HG02870 (cell line): Measurements from ENCODE around the gene KIFAP3.
"Not testable (repeated sequence)": the region's sequence is repeated elsewhere in the genome, so short reads cannot be mapped to it uniquely, and the experiment has no call there.

Source experiments
- ATAC-seq: cut with Tn5 transposase; IDR thresholded peaks from one replicate; pipeline ENCODE4 v1.9.1; 2021; ENCODE audit warnings: mild to moderate bottlenecking, moderate library complexity; ENCODE audit not compliant: unreplicated experiment

KIFAP3 gene

GRCh38 chr1:169925505-169926482 lies 148.7 kb downstream of the KIFAP3 start:
- ATAC-seq = peak; percentile 78

- ATAC-seq = no peak
Measured at GRCh38 chr1:169924829-169925228, 149.7 kb downstream of the KIFAP3 start.

GRCh38 chr1:169924063-169924462 lies 150.4 kb downstream of the KIFAP3 start:
- ATAC-seq = no peak

DNA sequence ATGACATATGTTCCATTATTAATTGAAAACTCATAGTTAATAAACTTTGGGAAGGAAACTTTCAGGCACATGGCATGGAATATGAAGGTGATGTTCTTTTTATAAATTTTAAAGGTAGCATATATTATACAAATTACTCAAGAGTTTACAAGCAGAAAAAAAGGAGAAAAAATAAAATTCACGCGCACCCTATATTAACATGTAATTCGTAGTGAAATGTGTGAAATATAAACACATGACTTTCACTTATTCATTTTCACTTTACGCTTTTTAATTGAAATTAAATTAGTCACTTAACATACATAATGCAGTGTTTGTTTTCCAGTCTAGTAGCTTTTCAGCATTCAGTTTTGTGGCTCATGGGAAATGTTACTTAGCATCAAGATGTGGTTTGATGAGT lies 153.4 kb downstream of the KIFAP3 start:
- ATAC-seq = no peak

DNA sequence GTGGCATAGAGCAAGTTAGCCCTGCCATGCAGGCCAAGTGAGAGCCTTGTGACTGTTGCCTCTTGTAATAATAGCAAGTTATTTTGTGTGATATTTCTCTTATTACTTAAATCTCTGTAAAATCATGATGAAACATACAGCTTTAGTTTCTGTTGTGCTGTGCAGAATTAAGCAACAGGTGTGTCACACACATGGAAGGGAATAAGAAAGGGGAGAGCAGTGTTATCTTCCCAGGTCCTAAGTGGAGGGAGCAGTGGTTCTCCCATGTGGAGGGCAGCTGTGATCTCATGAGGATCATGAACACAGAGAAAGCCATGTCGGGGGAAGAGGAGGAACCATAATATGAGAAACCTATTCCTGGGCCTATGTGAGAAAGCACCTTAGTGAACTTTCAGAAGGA lies 155.6 kb downstream of the KIFAP3 start:
- ATAC-seq = no peak

DNA sequence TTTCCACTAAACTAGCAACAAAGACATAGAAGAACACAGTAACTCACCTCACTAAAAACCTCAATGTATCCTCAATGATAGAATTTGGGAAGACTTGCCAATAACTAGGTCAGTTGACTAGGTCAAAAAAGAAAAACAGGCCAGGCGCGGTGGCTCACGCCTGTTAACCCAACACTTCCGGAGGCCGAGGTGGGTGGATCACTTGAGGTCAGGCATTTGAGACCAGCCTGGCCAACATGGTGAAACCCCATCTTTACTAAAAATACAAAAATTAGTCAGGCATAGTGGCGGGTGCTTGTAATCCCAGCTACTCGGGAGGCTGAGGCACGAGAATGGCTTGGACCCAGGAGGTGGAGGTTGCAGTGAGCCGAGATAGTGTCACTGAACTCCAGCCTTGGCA lies 156.3 kb downstream of the KIFAP3 start:
- not testable (repeated sequence) for ATAC-seq

DNA sequence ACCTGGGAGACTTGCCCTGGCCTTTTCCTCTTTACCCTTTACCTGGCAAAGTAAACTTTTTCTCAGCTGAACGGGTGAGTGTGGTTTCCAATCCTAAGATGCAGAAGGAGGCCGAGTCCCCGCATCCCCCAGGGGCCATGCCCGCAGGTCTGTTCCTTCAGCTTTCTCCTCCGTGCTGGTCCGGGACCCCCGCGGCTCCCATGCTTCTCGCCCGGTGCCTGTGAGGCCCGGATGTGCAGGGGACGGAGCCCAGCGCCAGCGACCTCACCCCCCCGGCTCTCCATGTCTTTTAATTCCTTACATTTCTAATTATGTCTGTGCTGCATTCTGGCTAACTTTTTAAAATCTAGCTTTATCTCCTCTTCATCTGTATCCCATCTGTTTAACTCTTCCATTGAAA lies 159.3 kb downstream of the KIFAP3 start:
- ATAC-seq = no peak

- no peak for ATAC-seq
Measured at GRCh38 chr1:169914531-169914930, 160.0 kb downstream of the KIFAP3 start.

DNA sequence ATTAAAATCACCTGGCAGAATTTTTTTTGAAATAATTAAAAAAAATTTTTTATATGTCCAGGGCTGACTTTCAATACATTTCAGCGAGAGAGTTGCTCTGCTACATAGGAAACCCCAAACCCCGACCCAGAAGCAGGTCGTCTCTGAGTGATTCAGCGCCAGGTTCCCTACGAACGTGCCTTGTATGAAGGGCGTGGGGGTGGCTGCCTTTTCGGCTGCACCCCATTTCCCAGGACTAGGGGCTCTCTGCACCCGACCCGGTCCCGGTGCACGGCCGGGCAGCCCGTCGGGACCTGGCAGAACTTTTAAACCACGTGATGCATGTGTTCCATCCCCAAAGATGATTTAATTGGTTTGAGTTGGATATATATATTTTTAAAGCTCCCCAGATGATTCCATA lies 165.0 kb downstream of the KIFAP3 start:
- no peak for ATAC-seq

GRCh38 chr1:169906938-169907337 lies 167.6 kb downstream of the KIFAP3 start:
- ATAC-seq = no peak

- ATAC-seq = peak; percentile 44
Measured at GRCh38 chr1:169904834-169905233, 169.7 kb downstream of the KIFAP3 start.

GRCh38 chr1:169902751-169903150 lies 171.7 kb downstream of the KIFAP3 start:
- no peak for ATAC-seq

DNA sequence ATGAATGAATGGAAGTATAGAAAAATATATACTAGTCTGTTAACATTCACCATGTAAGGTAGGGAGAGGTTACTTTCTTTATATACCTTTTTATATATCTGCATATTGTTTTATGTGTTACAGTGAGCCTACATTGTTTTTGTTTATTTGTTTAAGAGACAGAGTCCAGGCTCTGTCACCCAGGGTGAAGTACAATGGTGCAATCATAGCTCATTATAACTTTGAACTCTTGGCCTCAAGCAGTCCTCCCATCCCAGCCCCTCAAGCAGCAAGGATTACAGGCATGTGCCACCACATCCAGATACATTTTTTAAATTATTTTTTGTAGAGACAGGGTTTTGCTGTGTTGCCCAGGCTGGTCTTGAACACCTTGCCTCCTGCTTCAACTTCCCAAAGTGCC lies 173.4 kb downstream of the KIFAP3 start:
- no peak for ATAC-seq

DNA sequence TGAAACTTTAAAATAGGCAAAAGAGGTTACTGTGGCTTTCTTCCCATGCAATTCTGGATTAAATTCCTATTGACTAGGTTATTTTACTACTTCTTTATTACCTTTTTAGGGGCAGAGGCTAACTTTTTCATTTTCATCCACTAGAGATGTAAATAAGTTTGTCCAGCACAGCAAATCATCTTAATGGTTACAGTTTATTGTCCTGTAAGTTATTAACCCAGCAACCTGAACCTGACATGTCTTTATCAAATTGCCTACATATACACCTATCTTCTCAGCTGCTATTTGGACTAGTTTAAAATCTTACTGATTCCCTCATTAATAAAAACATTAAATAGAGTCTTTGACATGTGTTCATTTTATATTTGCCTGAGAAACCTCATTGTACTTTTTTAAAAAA lies 173.9 kb downstream of the KIFAP3 start:
- ATAC-seq = no peak

GRCh38 chr1:169899519-169900217 lies 174.8 kb downstream of the KIFAP3 start:
- ATAC-seq = no peak

GRCh38 chr1:169896013-169896412 lies 178.5 kb downstream of the KIFAP3 start:
- ATAC-seq = peak; percentile 18

GRCh38 chr1:169894424-169895145 lies 179.9 kb downstream of the KIFAP3 start:
- no peak for ATAC-seq

- peak; percentile 82 for ATAC-seq
Measured at GRCh38 chr1:169893645-169894423, 180.7 kb downstream of the KIFAP3 start, which contains the start of gene SCYL3. SCYL3 (minus strand) TSS chr1:169893896; CDS start chr1:169888840, 5,056 bp downstream.

DNA sequence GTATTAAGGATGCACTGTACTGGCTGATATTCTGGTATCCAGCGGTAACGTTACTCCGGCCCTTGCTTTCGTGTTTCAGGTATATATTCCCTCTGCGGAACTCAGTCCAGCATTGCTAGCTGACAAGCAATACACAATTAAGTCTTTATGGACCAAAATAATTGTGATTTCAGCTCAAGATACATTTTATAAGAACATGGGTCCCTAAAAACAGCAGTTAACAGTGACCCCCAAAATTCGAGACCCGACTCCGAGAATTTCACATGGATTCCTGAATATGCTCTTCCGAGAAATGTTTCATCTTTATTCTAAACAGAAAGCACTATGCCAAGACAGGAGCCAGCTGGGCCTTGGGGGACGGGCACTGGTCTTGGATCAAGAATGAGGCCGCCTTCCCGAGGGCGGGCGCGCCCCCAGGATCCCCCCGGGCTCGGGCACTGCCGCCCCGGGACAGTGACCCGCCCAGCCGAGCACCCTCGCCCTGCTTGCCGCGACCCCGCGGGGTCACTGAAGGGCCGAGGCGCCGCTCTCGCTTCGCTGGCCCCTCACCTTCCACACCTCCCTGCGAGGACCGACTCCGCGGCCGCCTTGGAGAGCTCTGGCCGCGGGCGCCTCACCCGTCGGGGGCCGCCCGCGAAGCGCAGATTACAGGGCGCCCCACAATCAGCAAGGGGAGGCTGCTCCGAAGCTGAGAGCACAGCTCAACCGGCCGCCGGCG lies 181.4 kb downstream of the KIFAP3 start:
- ATAC-seq = peak; percentile 2
